ENCODE results near the gene INPP4B. TPM values are rescaled to one million over a fixed set of nuclear protein-coding genes. Genes with fewer than 3 reads are reported as not detected.

INPP4B gene
- total and polyA plus RNA-seq, 2 of the 4 experiments (the other 2 are of a cell fraction): 1.8 to 14.0 TPM

- Histone ChIP-seq H4K8ac (ENCODE audit: low read depth in 2 of 2, low read length in 2 of 2) (no peak overlapping the region), H4K91ac (ENCODE audit: insufficient read depth, low read depth, low read length) (no peak overlapping the region), H3K23ac (ENCODE audit: low read depth, low read length) (no peak overlapping the region), H3K18ac (ENCODE audit: low read depth, low read length) (no peak overlapping the region), H2BK120ac (ENCODE audit: low read depth, low read length) (no peak overlapping the region), H3K27me3 (ENCODE audit: control insufficient read depth, insufficient read depth, low read length) (no peaks in the 10 kb centered on the region), H3K14ac (replicated peaks; ENCODE audit: low read depth, low read length) (no peak overlapping the region), H3K36me3 (ENCODE audit: control insufficient read depth, insufficient read depth, low read length) (no peaks in the 10 kb centered on the region), H2AK5ac (ENCODE audit: low read depth, low read length) (no peak overlapping the region), H2BK15ac (ENCODE audit: low read depth, low read length) (no peak overlapping the region), H3K27ac (ENCODE audit: insufficient read depth, low read length) (no peak overlapping the region), H3K4me1 (ENCODE audit: control insufficient read depth, insufficient read depth, low read length) (no peaks in the 10 kb centered on the region), H2BK20ac (ENCODE audit: low read depth, low read length) (no peak overlapping the region), H3K79me1 (ENCODE audit: low read depth in 1 of 2, low read length in 2 of 2) (no peaks in the 10 kb centered on the region), H3K4ac (ENCODE audit: low read depth, low read length) (no peak overlapping the region), H3K9me3 (ENCODE audit: control insufficient read depth, insufficient read depth, low read length) (no peaks in the 10 kb centered on the region), H2AK9ac (replicated peaks; ENCODE audit: low read depth, low read length, poor library complexity) (no peak overlapping the region), H4K20me1 (ENCODE audit: insufficient read depth, low read length) (no peaks in the 10 kb centered on the region), H3K9ac (ENCODE audit: low read depth, low read length) (no peak overlapping the region), H3K9me1 (ENCODE audit: insufficient read depth, low read length) (no peaks in the 10 kb centered on the region), H3K4me2 (ENCODE audit: low read depth, low read length) (no peak overlapping the region), H4K5ac (ENCODE audit: low read depth, low read length) (no peak overlapping the region), H2BK5ac (ENCODE audit: low read depth, low read length, poor library complexity, severe bottlenecking) (no peak overlapping the region), H2AFZ (replicated peaks; ENCODE audit: low read length, poor library complexity) (no peak overlapping the region), H3K56ac (ENCODE audit: extremely low read depth, insufficient read depth, low read length) (no peak overlapping the region), H3K4me3 (ENCODE audit: insufficient read depth, low read depth, low read length) (no peak overlapping the region)
- in situ Hi-C loops (cut with MboI; ENCODE audit: low sequenced_read_pairs): no loop called here
- TF ChIP-seq RAD21 (IDR thresholded peaks at IDR 0.05; ENCODE audit: low read length): no peak
- no peak for TF ChIP-seq USF2 (IDR thresholded peaks at IDR 0.05; ENCODE audit: low read depth, low read length)
- no CpG with 5 or more reads among the region's 1 CpG for WGBS, 2 experiments (ENCODE audit: extremely low coverage in 2 of 2, insufficient read length in 1 of 2)
- POLR2A ChIA-PET (ENCODE audit: unreplicated experiment): no interaction called here
- ATAC-seq (ENCODE audit: low read depth) (no peak), DNase-seq (no peak)
- CTCF ChIA-PET: no interaction called here
- no TSS peak for BruUV-seq (replicated peaks)
- dilution Hi-C loops (cut with HindIII; ENCODE audit: low sequenced_read_pairs, unreplicated experiment): no loop called here
- intact Hi-C loops (cut with micrococcal nuclease): no loop called here
These were observed 160.0 kb downstream of the INPP4B start for GRCh38 chr4:142686081-142686480.
